Measurements from ENCODE around the gene ZBBX.

DNA sequence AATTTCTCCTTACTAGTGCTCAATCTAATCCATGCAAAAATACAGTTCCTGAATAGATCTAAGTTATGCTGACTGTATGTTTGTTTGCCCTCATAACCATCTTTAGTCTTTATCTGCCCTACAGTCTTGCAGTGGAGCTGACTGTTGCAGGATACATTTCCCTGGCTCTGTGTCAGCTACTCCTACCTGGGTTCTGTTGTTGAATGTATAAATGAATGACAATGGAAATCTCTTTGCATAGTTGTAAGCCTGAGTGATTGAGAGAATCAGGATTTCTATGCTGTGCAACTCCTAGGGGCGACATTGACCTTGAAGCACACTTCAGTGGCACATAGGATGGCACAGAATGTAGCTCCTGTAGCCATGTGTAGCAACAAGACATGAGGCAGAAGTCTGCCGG, 16.0 kb upstream of the ZBBX start:
- no peak for TF ChIP-seq NRF1 (IDR thresholded peaks at IDR 0.05; ENCODE audit: low read depth, low read length)
- TF ChIP-seq CTCF (IDR thresholded peaks at IDR 0.05; ENCODE audit: control extremely low read depth in 1 of 3, insufficient read depth in 1 of 3, low read depth in 1 of 3, low read length in 3 of 3): no peak
- TF ChIP-seq TAF1 (IDR thresholded peaks at IDR 0.05; ENCODE audit: low read depth, low read length): no peak
- TF ChIP-seq EZH2 (IDR thresholded peaks at IDR 0.05; ENCODE audit: low read depth, low read length, severe bottlenecking): no peak
- TF ChIP-seq CHD2 (IDR thresholded peaks at IDR 0.05; ENCODE audit: low read length): no peak
